GM10248 (cell line): ENCODE data around the gene PDIA4.

Experiments
- CTCF ChIA-PET: fragments of 300-600 bp; sonication (Branson Sonifier 250); formaldehyde crosslinking; extraction: SDS; loops from one replicate; lab custom pipeline; 2021; ENCODE audit warnings: antibody characterized with exemption; lab: Yijun Ruan, JAX
- POLR2A ChIA-PET: fragments of 350-650 bp; sonication (Branson Sonifier 250); formaldehyde crosslinking; extraction: SDS; loops from one replicate; lab custom pipeline; 2020; ENCODE audit warnings: antibody characterized with exemption; lab: Yijun Ruan, JAX
- DNase-seq: peaks from one replicate; pipeline ENCODE4 v3.0.0; 2012; ENCODE audit errors: extremely low spot score
- TF ChIP-seq, protein P1 (sequence below): IDR thresholded peaks from 2 replicates; pipeline ENCODE4 v1.5.1; 2012; ENCODE audit warnings: mild to moderate bottlenecking, low read depth; ENCODE audit errors: extremely low read depth, missing control alignments, control extremely low read depth

PDIA4 gene, protein sequence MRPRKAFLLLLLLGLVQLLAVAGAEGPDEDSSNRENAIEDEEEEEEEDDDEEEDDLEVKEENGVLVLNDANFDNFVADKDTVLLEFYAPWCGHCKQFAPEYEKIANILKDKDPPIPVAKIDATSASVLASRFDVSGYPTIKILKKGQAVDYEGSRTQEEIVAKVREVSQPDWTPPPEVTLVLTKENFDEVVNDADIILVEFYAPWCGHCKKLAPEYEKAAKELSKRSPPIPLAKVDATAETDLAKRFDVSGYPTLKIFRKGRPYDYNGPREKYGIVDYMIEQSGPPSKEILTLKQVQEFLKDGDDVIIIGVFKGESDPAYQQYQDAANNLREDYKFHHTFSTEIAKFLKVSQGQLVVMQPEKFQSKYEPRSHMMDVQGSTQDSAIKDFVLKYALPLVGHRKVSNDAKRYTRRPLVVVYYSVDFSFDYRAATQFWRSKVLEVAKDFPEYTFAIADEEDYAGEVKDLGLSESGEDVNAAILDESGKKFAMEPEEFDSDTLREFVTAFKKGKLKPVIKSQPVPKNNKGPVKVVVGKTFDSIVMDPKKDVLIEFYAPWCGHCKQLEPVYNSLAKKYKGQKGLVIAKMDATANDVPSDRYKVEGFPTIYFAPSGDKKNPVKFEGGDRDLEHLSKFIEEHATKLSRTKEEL

DNA sequence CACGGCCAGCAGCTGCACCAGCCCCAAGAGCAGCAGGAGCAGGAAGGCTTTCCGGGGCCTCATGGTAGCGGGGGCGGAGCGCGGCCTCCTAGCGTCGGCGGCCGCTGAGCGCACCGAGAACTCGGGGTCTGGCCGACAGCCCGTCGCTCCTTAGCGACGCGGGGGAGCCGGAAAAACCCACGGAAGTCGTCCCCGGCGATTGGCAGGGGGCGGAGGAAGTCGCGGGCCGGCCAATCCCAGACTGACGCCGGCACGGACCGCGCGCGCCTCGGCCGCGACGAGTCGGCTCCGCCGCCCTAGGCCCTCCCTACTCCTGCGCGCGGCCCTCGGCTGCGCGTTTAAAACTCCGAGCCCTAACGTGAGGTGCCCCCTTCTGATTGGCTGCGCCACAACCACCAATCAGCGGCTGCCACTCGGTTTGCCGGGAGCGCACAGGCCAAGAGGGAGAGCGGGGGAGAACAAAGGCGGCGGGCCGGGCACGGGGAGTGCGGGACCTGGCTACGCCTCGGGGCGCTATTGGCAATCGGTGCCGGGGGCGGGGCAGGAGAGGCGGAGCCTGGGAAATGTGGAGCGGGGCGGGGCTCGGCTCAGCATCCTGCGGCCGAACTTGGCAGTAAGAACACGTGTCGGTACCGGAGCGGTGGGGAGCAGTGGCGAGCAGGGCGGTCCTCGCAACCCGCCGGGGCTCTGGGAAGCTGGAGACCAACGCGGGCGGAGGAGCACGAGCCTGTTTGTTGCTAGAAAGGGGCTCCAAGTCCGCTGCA is at the start of gene PDIA4:
Gene PDIA4, minus strand, starts transcription at position 160 of the 764 bp plus-strand sequence. Its CDS starts 97 bp downstream, at position 63.
- peak; percentile 98 for DNase-seq
- POLR2A ChIA-PET: no interaction called here
- TF ChIP-seq, protein P1, sequence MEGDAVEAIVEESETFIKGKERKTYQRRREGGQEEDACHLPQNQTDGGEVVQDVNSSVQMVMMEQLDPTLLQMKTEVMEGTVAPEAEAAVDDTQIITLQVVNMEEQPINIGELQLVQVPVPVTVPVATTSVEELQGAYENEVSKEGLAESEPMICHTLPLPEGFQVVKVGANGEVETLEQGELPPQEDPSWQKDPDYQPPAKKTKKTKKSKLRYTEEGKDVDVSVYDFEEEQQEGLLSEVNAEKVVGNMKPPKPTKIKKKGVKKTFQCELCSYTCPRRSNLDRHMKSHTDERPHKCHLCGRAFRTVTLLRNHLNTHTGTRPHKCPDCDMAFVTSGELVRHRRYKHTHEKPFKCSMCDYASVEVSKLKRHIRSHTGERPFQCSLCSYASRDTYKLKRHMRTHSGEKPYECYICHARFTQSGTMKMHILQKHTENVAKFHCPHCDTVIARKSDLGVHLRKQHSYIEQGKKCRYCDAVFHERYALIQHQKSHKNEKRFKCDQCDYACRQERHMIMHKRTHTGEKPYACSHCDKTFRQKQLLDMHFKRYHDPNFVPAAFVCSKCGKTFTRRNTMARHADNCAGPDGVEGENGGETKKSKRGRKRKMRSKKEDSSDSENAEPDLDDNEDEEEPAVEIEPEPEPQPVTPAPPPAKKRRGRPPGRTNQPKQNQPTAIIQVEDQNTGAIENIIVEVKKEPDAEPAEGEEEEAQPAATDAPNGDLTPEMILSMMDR: no peak
- CTCF ChIA-PET: interaction anchor here (0.8 to 8.2 kb wide), 4 partner anchors 22 to 37 kb away, joined by 3 to 51 read pairs (median 20); no protein-coding TSS in a partner anchor

DNA sequence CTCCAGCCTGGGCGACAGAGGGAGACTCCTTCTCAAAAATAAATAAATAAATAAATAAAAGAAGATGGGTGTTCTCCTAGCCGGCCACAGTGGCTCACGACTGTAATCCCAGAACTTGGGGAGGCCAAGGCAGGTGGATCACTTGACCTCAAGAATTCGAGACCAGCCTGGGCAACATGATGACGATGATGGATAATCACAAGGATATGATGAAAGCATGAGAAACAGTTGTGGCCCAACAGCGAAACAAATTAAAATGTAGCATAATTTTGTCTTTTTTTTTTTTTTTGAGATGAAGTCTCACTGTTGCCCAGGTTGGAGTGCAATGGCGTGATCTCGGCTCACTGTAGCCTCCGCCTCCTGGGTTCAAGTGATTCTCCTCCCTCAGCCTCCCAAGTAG is 49.3 kb upstream of the PDIA4 start:
- TF ChIP-seq, protein P1: no peak
- DNase-seq: no peak
- ChIA-PET POLR2A (no interaction called here), CTCF (interaction anchor here (1.8 kb wide), 1 partner anchor 12 kb away, joined by 8 read pairs; no protein-coding TSS in a partner anchor)

DNA sequence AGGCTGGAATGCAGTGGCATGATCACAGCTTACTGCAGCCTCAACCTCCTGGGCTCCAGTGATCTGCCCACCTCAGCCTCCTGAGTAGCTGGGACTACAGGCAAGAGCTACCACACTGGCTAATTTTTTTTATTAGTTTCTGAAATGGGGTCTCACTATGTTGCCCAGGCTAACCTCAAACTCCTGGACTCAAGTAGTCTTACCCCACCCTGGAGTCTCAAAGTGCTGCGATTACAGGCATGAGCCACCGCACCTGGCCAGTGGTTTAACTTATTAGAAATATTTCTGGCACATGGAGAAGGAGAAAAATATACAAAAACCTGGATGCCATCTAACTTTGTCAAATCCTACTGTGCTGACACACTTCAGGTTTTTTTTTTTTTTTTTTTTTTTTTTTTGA is 47.0 kb upstream of the PDIA4 start:
- POLR2A ChIA-PET: no interaction called here
- CTCF ChIA-PET: interaction anchor here (2.2 kb wide), 1 partner anchor 10 kb away, joined by 15 read pairs; no protein-coding TSS in a partner anchor

DNA sequence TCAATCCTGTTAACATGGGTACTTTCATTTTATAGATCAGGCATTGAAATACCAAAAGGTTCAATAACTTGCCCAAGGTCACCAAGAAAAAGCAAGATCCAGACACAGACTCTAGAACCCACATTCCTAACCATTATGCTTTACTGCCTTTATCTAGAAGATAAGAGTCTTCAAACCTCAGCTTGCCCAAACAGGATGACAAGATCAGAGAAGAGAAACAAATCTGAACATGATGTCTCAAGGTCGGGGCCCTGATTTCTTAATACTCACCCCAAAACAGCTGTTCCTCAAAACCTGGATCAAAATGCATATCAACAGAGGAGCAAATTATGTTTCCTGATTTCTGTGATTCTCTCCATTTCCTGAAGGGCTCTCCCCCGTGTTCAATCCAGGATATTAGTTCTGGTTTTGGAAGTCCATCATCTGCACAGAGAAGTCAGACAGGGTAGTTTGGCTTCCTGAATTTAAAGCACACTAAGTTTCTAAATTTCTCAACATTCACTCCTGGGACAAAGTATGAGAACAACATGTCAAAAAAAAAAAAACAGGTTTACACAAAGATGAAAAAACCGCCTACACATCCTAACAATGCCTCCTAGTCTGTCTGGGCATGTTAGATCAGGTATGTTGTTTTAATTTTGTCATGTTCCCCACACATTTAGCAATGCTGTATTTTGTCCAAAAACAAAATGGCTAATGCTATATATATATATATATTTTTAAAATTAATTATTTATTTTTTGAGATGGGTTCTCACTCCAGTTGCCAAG is 46.0 kb upstream of the PDIA4 start:
- CTCF ChIA-PET: interaction anchor here (1.1 to 2.2 kb wide), 2 partner anchors 9 to 18 kb away, joined by 3 to 15 read pairs; no protein-coding TSS in a partner anchor
- POLR2A ChIA-PET: no interaction called here
- DNase-seq: no peak
- TF ChIP-seq, protein P1: no peak

More for the DNA sequence above, 47.0 kb upstream of the PDIA4 start:
- TF ChIP-seq, protein P1: no peak
- DNase-seq: no peak

DNA sequence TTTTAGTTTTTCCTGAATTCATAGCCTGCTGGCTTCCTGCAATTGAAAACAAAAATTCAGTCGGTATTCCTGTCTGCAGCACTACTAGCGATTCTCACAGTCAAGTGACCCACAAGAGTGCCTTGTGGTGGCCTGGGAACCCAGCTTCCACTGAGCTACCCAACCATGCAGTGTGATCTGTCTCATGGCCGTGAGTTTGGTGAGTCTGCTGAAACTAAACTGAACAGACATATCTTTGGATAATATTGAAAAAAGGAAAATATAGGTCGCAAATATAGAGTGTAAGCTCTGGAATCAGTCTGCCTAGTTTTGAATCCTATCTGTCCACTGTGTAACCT is 44.1 kb upstream of the PDIA4 start:
- no peak for DNase-seq
- TF ChIP-seq, protein P1: no peak
- ChIA-PET POLR2A (no interaction called here), CTCF (interaction anchor here (1.1 to 1.9 kb wide), 4 partner anchors 8 to 190 kb away, joined by 3 to 6 read pairs (median 3); partner anchors contain the start of gene ZNF783)
